Measurements from ENCODE around the gene IFNL2. TPM values are rescaled to one million over a fixed set of nuclear protein-coding genes. Genes with fewer than 3 reads are reported as not detected.
"Not testable (repeated sequence)": the region's sequence is repeated elsewhere in the genome, so short reads cannot be mapped to it uniquely, and the experiment has no call there.

IFNL2 gene
- not detected for total RNA-seq
- polyA plus RNA-seq = not detected
- long read RNA-seq, donor 1 = 0 reads
- long read RNA-seq, donor 2 = 0 reads
- long read RNA-seq, donor 3 = 0 reads
- long read RNA-seq, donor 4 = 0 reads
- long read RNA-seq, donor 5 = 0 reads
- long read RNA-seq, donor 6 = 0 reads
- long read RNA-seq, donor 7 = 0 reads
- long read RNA-seq, donor 8 = 0 reads
- long read RNA-seq, donor 9 = 0 reads
- long read RNA-seq, donor 10 = 0 reads

- H3K4me1 ChIP-seq (replicated peaks in 1 of 2); DNase-seq; H3K4me3 ChIP-seq; intact Hi-C loops (cut with DNase I); H3K36me3 ChIP-seq (replicated peaks in 1 of 2); H3K27ac ChIP-seq; H3K9me3 ChIP-seq (replicated peaks in 1 of 3): not testable (repeated sequence)
- WGBS, 4 donors = no CpG with 5 or more reads among the region's 1 CpG
- peaks cover 22% of the 10 kb centered on the region for H3K27me3 ChIP-seq
Observed at GRCh38 chr19:39268085-39268484, at the start of gene IFNL2. Gene IFNL2, plus strand, starts transcription at chr19:39268396. Its CDS starts 173 bp downstream, at chr19:39268569.

- H3K9me3 ChIP-seq (replicated peaks in 1 of 3); DNase-seq; H3K36me3 ChIP-seq (replicated peaks in 1 of 2); H3K4me1 ChIP-seq (replicated peaks in 1 of 2); H3K27ac ChIP-seq; H3K4me3 ChIP-seq; H3K27me3 ChIP-seq; intact Hi-C loops (cut with DNase I): not testable (repeated sequence)
- 62 to 66% (median 63%) methylated on average over 10 of the region's 10 CpGs for WGBS, 4 donors
Observed at GRCh38 chr19:39219108-39219507, 49.1 kb upstream of the IFNL2 start.

GRCh38 chr19:39223703-39224279 lies 44.4 kb upstream of the IFNL2 start:
- Histone ChIP-seq H3K4me3 (no peak overlapping the region), H3K36me3 (replicated peaks in 1 of 2) (no peaks in the 10 kb centered on the region), H3K27ac (no peak overlapping the region), H3K4me1 (replicated peaks in 1 of 2) (no peaks in the 10 kb centered on the region), H3K9me3 (replicated peaks in 1 of 3) (no peaks in the 10 kb centered on the region), H3K27me3 (no peaks in the 10 kb centered on the region)
- no peak for DNase-seq
- WGBS, 4 donors = 21 to 35% (median 24%) methylated on average over 4 of the region's 4 CpGs
- intact Hi-C loops (cut with DNase I) = no loop called here
- no peak for TF ChIP-seq CTCF (IDR thresholded peaks at IDR 0.05)
- TF ChIP-seq POLR2A (IDR thresholded peaks at IDR 0.05) = no peak

- Histone ChIP-seq H3K4me1 (replicated peaks in 1 of 2) (no peaks in the 10 kb centered on the region), H3K27ac (no peak overlapping the region), H3K4me3 (no peak overlapping the region), H3K9me3 (replicated peaks in 1 of 3) (no peaks in the 10 kb centered on the region), H3K36me3 (replicated peaks in 1 of 2) (no peaks in the 10 kb centered on the region), H3K27me3 (no peaks in the 10 kb centered on the region)
- TF ChIP-seq POLR2A (IDR thresholded peaks at IDR 0.05) (no peak), CTCF (IDR thresholded peaks at IDR 0.05) (no peak)
- no peak for DNase-seq
- intact Hi-C loops (cut with DNase I) = no loop called here
- 30 to 43% (median 38%) methylated on average over 3 of the region's 3 CpGs for WGBS, 4 donors
Observed at GRCh38 chr19:39224910-39225309, 43.3 kb upstream of the IFNL2 start.

GRCh38 chr19:39230096-39230764 lies 38.0 kb upstream of the IFNL2 start:
- TF ChIP-seq POLR2A (IDR thresholded peaks at IDR 0.05) (no peak), CTCF (IDR thresholded peaks at IDR 0.05) (no peak)
- H3K27ac ChIP-seq = no peak overlapping the region
- no peak overlapping the region for H3K4me3 ChIP-seq
- peaks cover 4% of the 10 kb centered on the region for H3K27me3 ChIP-seq
- intact Hi-C loops (cut with DNase I) = no loop called here
- H3K9me3 ChIP-seq (replicated peaks in 1 of 3) = no peaks in the 10 kb centered on the region
- no peaks in the 10 kb centered on the region for H3K36me3 ChIP-seq (replicated peaks in 1 of 2)
- 50 to 71% (median 66%) methylated on average over 2 of the region's 2 CpGs for WGBS, 4 donors
- H3K4me1 ChIP-seq (replicated peaks in 1 of 2) = no peaks in the 10 kb centered on the region
- no peak for DNase-seq
